Measurements from ENCODE around the gene ENO3. TPM values are rescaled to one million over a fixed set of nuclear protein-coding genes. Genes with fewer than 3 reads are reported as not detected.

ENO3 gene
- total RNA-seq (2014; rRNA removed; shearing (Covaris generic)) (8.9 and 12.1 TPM in 2 replicates), polyA plus RNA-seq (2016; fragmentation: Nextera tagmentation; extraction: Ambion mirVana) (19.6 and 25.5 TPM in 2 replicates)
- long read RNA-seq, partial matches to known transcripts = 1 of 8 reads
- long read RNA-seq, other reads (novel, unspliced or antisense) = 6 of 8 reads

DNA sequence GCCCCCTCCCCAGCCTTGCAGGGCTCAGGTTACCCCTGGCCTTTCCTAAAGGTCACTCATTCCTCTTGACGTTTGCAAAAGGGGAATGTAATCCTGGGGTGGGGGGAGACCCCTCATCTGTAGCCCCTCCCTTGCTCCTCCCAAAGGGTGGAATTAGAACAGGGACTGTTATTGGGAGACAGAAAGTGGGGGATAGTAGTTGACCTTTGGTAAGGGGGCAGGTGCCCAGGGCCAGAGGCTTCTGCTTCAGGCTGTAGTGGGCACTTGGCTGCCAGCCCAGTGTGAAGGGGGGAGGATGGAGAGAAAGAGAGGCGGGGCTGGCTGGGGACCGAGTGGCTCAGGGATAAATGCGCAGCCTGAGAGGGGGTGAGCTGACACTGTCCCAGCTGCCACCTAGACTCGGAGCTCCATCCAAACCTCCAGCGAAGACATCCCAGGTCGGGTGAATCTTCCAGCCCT, at the start of gene ENO3:
Gene ENO3, plus strand, starts transcription at position 374 of the 459 bp plus-strand sequence. CDS start 711 bp downstream, outside the sequence.
- TF ChIP-seq STAT1 (IDR thresholded peaks at IDR 0.05; ENCODE audit: unreplicated experiment) (no peak), POLR2AphosphoS5 (IDR thresholded peaks at IDR 0.05; ENCODE audit: low read depth) (peak; percentile 19; the same call in 1 of the 2 replicates)
- Histone ChIP-seq H2AFZ (peak within 1 kb of the TSS; percentile 5; the same call in 1 of the 2 replicates), H3K4me3 (peak within 1 kb of the TSS; percentile 96)

DNA sequence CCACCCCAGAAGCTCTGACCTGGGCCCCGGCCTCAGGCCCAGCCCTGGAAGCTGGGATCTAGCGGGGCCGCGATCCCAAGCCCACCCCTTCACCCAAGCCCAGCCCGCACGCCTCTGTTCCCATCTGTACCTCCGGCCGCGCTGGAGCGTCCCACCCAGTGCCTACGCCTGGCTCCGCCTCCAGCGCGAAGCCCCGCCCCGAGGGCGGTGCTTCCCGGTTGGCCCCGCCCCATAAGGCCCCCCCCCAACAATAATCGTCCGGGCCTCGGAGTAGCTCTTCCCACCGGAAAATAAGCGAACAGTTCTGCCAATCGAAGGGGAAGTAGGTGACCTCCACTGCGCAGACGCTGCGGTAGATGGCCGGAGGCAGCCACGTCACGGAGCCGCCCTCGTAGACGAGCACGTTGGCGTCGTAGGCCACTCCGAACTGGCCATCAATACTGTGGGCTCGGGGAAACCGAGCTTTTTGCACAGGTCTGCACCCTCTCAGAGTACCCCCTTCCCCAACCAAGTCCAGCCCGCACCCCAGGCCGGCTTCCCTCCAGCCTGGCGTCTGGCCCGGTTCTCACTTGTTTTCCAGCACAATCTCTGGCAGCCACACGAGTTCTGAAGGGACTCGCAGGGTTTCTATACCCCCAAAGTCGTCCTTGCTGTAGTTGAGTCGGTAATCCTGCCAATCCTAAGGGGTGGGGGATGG, 49.1 kb upstream of the ENO3 start:
- 0 out of 2 replicates have a peak, but pooled peaks cover 5% of the 10 kb centered on the region for H3K4me1 ChIP-seq (ENCODE audit: insufficient read depth)
- H4K20me1 ChIP-seq (replicated peaks; ENCODE audit: insufficient read depth) = no peaks in the 10 kb centered on the region
- H3K79me2 ChIP-seq (replicated peaks; ENCODE audit: insufficient read depth) = no peaks in the 10 kb centered on the region
- peak overlapping the region; percentile 95; the same call in 1 of the 2 replicates for H3K4me2 ChIP-seq
- peaks cover 31% of the 10 kb centered on the region for H3F3A ChIP-seq (replicated peaks; ENCODE audit: low read depth)
- peak overlapping the region; percentile 85; the same call in 2 of the 3 replicates for H3K4me3 Mint-ChIP-seq
- no peaks in the 10 kb centered on the region; the same call in 1 of the 2 replicates for H3K36me3 ChIP-seq (ENCODE audit: insufficient read depth)
- no peaks in the 10 kb centered on the region; the same call in 2 of the 3 replicates for H3K36me3 Mint-ChIP-seq (ENCODE audit: low read depth)
- no peaks in the 10 kb centered on the region for H3K9me3 Mint-ChIP-seq
- H3K4me3 ChIP-seq = peak overlapping the region; percentile 77; the same call in 1 of the 2 replicates
- no peak for DNase-seq (ENCODE audit: low spot score)
- H3K27ac ChIP-seq (ENCODE audit: low read depth) = no peak overlapping the region
- ATAC-seq = peak; percentile 7
- peaks cover 9% of the 10 kb centered on the region for H3K27me3 ChIP-seq (ENCODE audit: insufficient read depth)
- no peaks in the 10 kb centered on the region for H3K9me2 ChIP-seq (ENCODE audit: insufficient read depth)
- no peak overlapping the region for H2AFZ ChIP-seq
- H3K4me1 Mint-ChIP-seq = peaks cover 20% of the 10 kb centered on the region
- peaks cover 25% of the 10 kb centered on the region for H3K27me3 Mint-ChIP-seq (ENCODE audit: insufficient read depth, low read depth, poor library complexity)
- H3K27ac Mint-ChIP-seq = no peak overlapping the region
- TF ChIP-seq CREB1 (CRISPR knock-in tag; IDR thresholded peaks at IDR 0.05; ENCODE audit: low read depth) = no peak
- no peak for TF ChIP-seq POLR2AphosphoS5 (IDR thresholded peaks at IDR 0.05; ENCODE audit: low read depth)
- TF ChIP-seq NANOG (IDR thresholded peaks at IDR 0.05; ENCODE audit: borderline replicate concordance) = no peak
- TF ChIP-seq JUNB (IDR thresholded peaks at IDR 0.05; ENCODE audit: unreplicated experiment) = no peak
- TF ChIP-seq EZH2phosphoT487 (IDR thresholded peaks at IDR 0.05; ENCODE audit: unreplicated experiment) = no peak
- no peak for TF ChIP-seq ZNF331 (CRISPR knock-in tag; IDR thresholded peaks at IDR 0.05; ENCODE audit: low read depth)
- TF ChIP-seq, protein P1, sequence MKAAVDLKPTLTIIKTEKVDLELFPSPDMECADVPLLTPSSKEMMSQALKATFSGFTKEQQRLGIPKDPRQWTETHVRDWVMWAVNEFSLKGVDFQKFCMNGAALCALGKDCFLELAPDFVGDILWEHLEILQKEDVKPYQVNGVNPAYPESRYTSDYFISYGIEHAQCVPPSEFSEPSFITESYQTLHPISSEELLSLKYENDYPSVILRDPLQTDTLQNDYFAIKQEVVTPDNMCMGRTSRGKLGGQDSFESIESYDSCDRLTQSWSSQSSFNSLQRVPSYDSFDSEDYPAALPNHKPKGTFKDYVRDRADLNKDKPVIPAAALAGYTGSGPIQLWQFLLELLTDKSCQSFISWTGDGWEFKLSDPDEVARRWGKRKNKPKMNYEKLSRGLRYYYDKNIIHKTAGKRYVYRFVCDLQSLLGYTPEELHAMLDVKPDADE (IDR thresholded peaks at IDR 0.05) = no peak
- TF ChIP-seq EZH2 (IDR thresholded peaks at IDR 0.05; ENCODE audit: low read depth, unreplicated experiment) = no peak
- TF ChIP-seq, protein P2, sequence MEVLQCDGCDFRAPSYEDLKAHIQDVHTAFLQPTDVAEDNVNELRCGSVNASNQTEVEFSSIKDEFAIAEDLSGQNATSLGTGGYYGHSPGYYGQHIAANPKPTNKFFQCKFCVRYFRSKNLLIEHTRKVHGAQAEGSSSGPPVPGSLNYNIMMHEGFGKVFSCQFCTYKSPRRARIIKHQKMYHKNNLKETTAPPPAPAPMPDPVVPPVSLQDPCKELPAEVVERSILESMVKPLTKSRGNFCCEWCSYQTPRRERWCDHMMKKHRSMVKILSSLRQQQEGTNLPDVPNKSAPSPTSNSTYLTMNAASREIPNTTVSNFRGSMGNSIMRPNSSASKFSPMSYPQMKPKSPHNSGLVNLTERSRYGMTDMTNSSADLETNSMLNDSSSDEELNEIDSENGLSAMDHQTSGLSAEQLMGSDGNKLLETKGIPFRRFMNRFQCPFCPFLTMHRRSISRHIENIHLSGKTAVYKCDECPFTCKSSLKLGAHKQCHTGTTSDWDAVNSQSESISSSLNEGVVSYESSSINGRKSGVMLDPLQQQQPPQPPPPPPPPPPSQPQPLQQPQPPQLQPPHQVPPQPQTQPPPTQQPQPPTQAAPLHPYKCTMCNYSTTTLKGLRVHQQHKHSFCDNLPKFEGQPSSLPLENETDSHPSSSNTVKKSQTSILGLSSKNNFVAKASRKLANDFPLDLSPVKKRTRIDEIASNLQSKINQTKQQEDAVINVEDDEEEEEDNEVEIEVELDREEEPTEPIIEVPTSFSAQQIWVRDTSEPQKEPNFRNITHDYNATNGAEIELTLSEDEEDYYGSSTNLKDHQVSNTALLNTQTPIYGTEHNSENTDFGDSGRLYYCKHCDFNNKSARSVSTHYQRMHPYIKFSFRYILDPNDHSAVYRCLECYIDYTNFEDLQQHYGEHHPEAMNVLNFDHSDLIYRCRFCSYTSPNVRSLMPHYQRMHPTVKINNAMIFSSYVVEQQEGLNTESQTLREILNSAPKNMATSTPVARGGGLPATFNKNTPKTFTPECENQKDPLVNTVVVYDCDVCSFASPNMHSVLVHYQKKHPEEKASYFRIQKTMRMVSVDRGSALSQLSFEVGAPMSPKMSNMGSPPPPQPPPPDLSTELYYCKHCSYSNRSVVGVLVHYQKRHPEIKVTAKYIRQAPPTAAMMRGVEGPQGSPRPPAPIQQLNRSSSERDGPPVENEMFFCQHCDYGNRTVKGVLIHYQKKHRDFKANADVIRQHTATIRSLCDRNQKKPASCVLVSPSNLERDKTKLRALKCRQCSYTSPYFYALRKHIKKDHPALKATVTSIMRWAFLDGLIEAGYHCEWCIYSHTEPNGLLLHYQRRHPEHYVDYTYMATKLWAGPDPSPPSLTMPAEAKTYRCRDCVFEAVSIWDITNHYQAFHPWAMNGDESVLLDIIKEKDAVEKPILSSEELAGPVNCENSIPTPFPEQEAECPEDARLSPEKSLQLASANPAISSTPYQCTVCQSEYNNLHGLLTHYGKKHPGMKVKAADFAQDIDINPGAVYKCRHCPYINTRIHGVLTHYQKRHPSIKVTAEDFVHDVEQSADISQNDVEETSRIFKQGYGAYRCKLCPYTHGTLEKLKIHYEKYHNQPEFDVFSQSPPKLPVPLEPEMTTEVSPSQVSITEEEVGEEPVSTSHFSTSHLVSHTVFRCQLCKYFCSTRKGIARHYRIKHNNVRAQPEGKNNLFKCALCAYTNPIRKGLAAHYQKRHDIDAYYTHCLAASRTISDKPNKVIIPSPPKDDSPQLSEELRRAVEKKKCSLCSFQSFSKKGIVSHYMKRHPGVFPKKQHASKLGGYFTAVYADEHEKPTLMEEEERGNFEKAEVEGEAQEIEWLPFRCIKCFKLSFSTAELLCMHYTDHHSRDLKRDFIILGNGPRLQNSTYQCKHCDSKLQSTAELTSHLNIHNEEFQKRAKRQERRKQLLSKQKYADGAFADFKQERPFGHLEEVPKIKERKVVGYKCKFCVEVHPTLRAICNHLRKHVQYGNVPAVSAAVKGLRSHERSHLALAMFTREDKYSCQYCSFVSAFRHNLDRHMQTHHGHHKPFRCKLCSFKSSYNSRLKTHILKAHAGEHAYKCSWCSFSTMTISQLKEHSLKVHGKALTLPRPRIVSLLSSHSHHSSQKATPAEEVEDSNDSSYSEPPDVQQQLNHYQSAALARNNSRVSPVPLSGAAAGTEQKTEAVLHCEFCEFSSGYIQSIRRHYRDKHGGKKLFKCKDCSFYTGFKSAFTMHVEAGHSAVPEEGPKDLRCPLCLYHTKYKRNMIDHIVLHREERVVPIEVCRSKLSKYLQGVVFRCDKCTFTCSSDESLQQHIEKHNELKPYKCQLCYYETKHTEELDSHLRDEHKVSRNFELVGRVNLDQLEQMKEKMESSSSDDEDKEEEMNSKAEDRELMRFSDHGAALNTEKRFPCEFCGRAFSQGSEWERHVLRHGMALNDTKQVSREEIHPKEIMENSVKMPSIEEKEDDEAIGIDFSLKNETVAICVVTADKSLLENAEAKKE (CRISPR knock-in tag; IDR thresholded peaks at IDR 0.05) = no peak
- TF ChIP-seq STAT1 (IDR thresholded peaks at IDR 0.05; ENCODE audit: unreplicated experiment) = no peak
- no peak for TF ChIP-seq ZNF114 (CRISPR knock-in tag; IDR thresholded peaks at IDR 0.05)

More for the DNA sequence above, at the start of gene ENO3:
- Histone ChIP-seq H3K79me2 (replicated peaks; ENCODE audit: insufficient read depth) (peaks cover 25% of the 10 kb centered on the region), H3K27ac (ENCODE audit: low read depth) (peak within 1 kb of the TSS; percentile 96), H3K36me3 (ENCODE audit: insufficient read depth) (peaks cover 9% of the 10 kb centered on the region), H3K27me3 (ENCODE audit: insufficient read depth) (no peaks in the 10 kb centered on the region), H3K4me2 (peak within 1 kb of the TSS; percentile 96), H3K4me1 (ENCODE audit: insufficient read depth) (peaks cover 27% of the 10 kb centered on the region), H3F3A (replicated peaks; ENCODE audit: low read depth) (peaks cover 16% of the 10 kb centered on the region), H3K9me2 (ENCODE audit: insufficient read depth) (no peaks in the 10 kb centered on the region), H4K20me1 (replicated peaks; ENCODE audit: insufficient read depth) (peaks cover 10% of the 10 kb centered on the region)
- Mint-ChIP-seq H3K9me3 (no peaks in the 10 kb centered on the region; the same call in 2 of the 3 replicates), H3K36me3 (ENCODE audit: low read depth) (peaks cover 23% of the 10 kb centered on the region), H3K27me3 (ENCODE audit: insufficient read depth, low read depth, poor library complexity) (peaks cover 21% of the 10 kb centered on the region), H3K4me1 (peaks cover 33% of the 10 kb centered on the region), H3K4me3 (peak within 1 kb of the TSS; percentile 88), H3K27ac (peak within 1 kb of the TSS; percentile 95)
- ATAC-seq (peak; percentile 2), DNase-seq (ENCODE audit: low spot score) (peak; percentile 60)
